HCT116 (cell line): ENCODE measurements around the gene SUSD5. TPM values are rescaled to one million over a fixed set of nuclear protein-coding genes. Genes with fewer than 3 reads are reported as not detected.

Source experiments
- ATAC-seq: fragments of 200-7000 bp; cut with Tn5 transposase; 2 replicates; pipeline ENCODE4 v1.9.1; 2020; ENCODE audit warnings: mild to moderate bottlenecking, moderate library complexity
- BruUV-seq: library from RNA; stranded (reverse); fragments of 400-500 nt; replicated peaks from 2 replicates; lab custom pipeline; 2021; lab: Mats Ljungman, UMichigan
- CTCF ChIA-PET: fragments of 300-600 bp; sonication (Branson Sonifier 250); formaldehyde crosslinking; loops from one replicate; lab custom pipeline; 2021; ENCODE audit warnings: antibody characterized with exemption; lab: Charles Lee
- POLR2A ChIA-PET: fragments of 300-600, 350-600 bp; sonication (Branson Sonifier 250); formaldehyde crosslinking; loops from one replicate; lab custom pipeline; 2021; ENCODE audit warnings: antibody characterized with exemption; lab: Charles Lee
- RAD21 ChIA-PET, 2 experiments: fragments of 300-600 bp; sonication (Branson Sonifier 250); formaldehyde crosslinking; loops; one replicate each; lab custom pipeline; 2023; ENCODE audit warnings: low total read pairs in 2 of 2; ENCODE audit not compliant: uncharacterized antibody in 2 of 2, unreplicated experiment in 2 of 2, low non-redundant PET in 1 of 2; lab: Charles Lee
- DNase-seq: peaks from one replicate; pipeline ENCODE4 v3.0.0-alpha.2; 2010; ENCODE audit warnings: low read depth, low spot score
- H2AFZ ChIP-seq: fragments of 200-600 bp; shearing (Covaris generic), sonication (generic); 2 replicates; pipeline ENCODE4 v1.6.1; 2017; ENCODE audit warnings: low read depth, mixed run types, mixed read lengths, antibody characterized with exemption, low read length; ENCODE audit not compliant: poor library complexity, severe bottlenecking
- H3K27ac ChIP-seq: 2 replicates; pipeline ENCODE4 v1.5.1; 2012; ENCODE audit warnings: low read depth, low read length
- H3K27me3 ChIP-seq: fragments of 200-600 bp; sonication (generic); 2 replicates; pipeline ENCODE4 v1.6.1; 2016; ENCODE audit warnings: mixed run types, low read length, mixed read lengths; ENCODE audit not compliant: insufficient read depth
- H3K36me3 ChIP-seq, 2 experiments: fragments of 200-500 bp in 1 of 2; fragments of 200-600 bp in 1 of 2; sonication (Bioruptor generic) in 1 of 2; sonication (generic) in 1 of 2; 2 replicates each; pipeline versions ENCODE4 v1.5.1 to v1.6.1; 2014 to 2016; ENCODE audit warnings: low read length in 2 of 2, inconsistent platforms in 1 of 2, mixed read lengths in 1 of 2, mixed run types in 1 of 2; ENCODE audit not compliant: insufficient read depth in 2 of 2, control insufficient read depth in 1 of 2
- H3K4me1 ChIP-seq, 2 experiments: fragments of 200-600 bp in 1 of 2; sonication (generic) in 1 of 2; 2 replicates each; pipeline versions ENCODE4 v1.5.1 to v1.6.1; 2012 to 2017; ENCODE audit warnings: low read length in 2 of 2, inconsistent platforms in 1 of 2, mild to moderate bottlenecking in 1 of 2, mixed read lengths in 1 of 2, mixed run types in 1 of 2, moderate library complexity in 1 of 2; ENCODE audit not compliant: insufficient read depth in 2 of 2, control insufficient read depth in 1 of 2
- H3K4me2 ChIP-seq: fragments of 200-600 bp; sonication (generic); 2 replicates; pipeline ENCODE4 v1.6.1; 2017; ENCODE audit warnings: mixed run types, low read length, mixed read lengths
- H3K4me3 ChIP-seq, 2 experiments: fragments of 200-600 bp in 1 of 2; sonication (generic) in 1 of 2; replicated peaks in 1 of 2; 2 replicates each; pipeline ENCODE4 v1.5.1; 2011 to 2016; ENCODE audit warnings: low read length in 2 of 2, control low read depth in 1 of 2, low read depth in 1 of 2, mild to moderate bottlenecking in 1 of 2, mixed read lengths in 1 of 2, mixed run types in 1 of 2
- H3K79me2 ChIP-seq: fragments of 200-600 bp; sonication (generic); 2 replicates; pipeline ENCODE4 v1.6.1; 2017; ENCODE audit warnings: mild to moderate bottlenecking, mixed run types, low read length, moderate library complexity, mixed read lengths; ENCODE audit not compliant: insufficient read depth
- H3K9ac ChIP-seq: fragments of 200-600 bp; sonication (generic); 2 replicates; pipeline ENCODE4 v1.6.1; 2016; ENCODE audit warnings: low read length, mixed read lengths
- H3K9me2 ChIP-seq: fragments of 200-600 bp; sonication (generic), shearing (Covaris generic); 2 replicates; pipeline ENCODE4 v1.6.1; 2017; ENCODE audit warnings: mixed run types, mild to moderate bottlenecking, moderate library complexity; ENCODE audit not compliant: insufficient read depth
- H3K9me3 ChIP-seq, 2 experiments: fragments of 200-500 bp in 1 of 2; fragments of 200-600 bp in 1 of 2; sonication (Bioruptor generic) in 1 of 2; sonication (generic) in 1 of 2; 2 replicates each; pipeline ENCODE4 v1.6.1; 2014 to 2017; ENCODE audit warnings: low read length in 2 of 2, mixed read lengths in 2 of 2, inconsistent platforms in 1 of 2, low read depth in 1 of 2, mild to moderate bottlenecking in 1 of 2, mixed run types in 1 of 2, moderate library complexity in 1 of 2; ENCODE audit not compliant: control insufficient read depth in 1 of 2, insufficient read depth in 1 of 2
- H4K20me1 ChIP-seq: fragments of 200-600 bp; sonication (generic), shearing (Covaris generic); 2 replicates; pipeline ENCODE4 v1.6.1; 2017; ENCODE audit warnings: mixed run types, mild to moderate bottlenecking, moderate library complexity; ENCODE audit not compliant: insufficient read depth
- EGR1 ChIP-seq: IDR thresholded peaks from 2 replicates; pipeline ENCODE4 v1.6.1; 2012; ENCODE audit warnings: low read depth
- EZH2 ChIP-seq: fragments of 200-600 bp; sonication (generic); IDR thresholded peaks from 2 replicates; pipeline ENCODE4 v1.6.1; 2017; ENCODE audit warnings: antibody characterized with exemption, mixed run types
- EZH2phosphoT487 ChIP-seq: fragments of 200-600 bp; IDR thresholded peaks from 2 replicates; pipeline ENCODE4 v1.6.1; 2018; ENCODE audit warnings: antibody characterized with exemption, borderline replicate concordance
- POLR2AphosphoS5 ChIP-seq: IDR thresholded peaks from 2 replicates; pipeline ENCODE4 v1.6.1; 2011; ENCODE audit warnings: mild to moderate bottlenecking, low read depth, low read length, moderate library complexity
- RAD21 ChIP-seq: IDR thresholded peaks from 2 replicates; pipeline ENCODE4 v1.6.1; 2012; ENCODE audit warnings: low read depth, mild to moderate bottlenecking
- TCF7L2 ChIP-seq: IDR thresholded peaks from 2 replicates; pipeline ENCODE4 v1.7.0; 2011; ENCODE audit warnings: borderline replicate concordance, inconsistent platforms; ENCODE audit not compliant: insufficient read depth, insufficient read length; ENCODE audit errors: extremely low read depth
- ZNF274 ChIP-seq: fragments of 200-500 bp; sonication (Bioruptor generic); IDR thresholded peaks from 2 replicates; pipeline ENCODE4 v1.6.1; 2014; ENCODE audit warnings: mild to moderate bottlenecking, low read depth, low read length, inconsistent platforms
- intact Hi-C: fragments of 100-400 bp; cut with micrococcal nuclease; formaldehyde crosslinking; loops from 2 replicates; pipeline ENCODE4 v1.10.0; 2022
- total RNA-seq: library from RNA; stranded (reverse); gene quantifications from one replicate; pipeline ENCODE4 v1.2.1, GENCODE V29; 2021; ENCODE audit not compliant: unreplicated experiment
- TF ChIP-seq, protein P1 (sequence below), 3 experiments: fragments of 200-600 bp in 1 of 3; sonication (generic) in 1 of 3; IDR thresholded peaks in 2 of 3; conservative IDR thresholded peaks in 1 of 3; 2 replicates each; pipeline ENCODE4 v1.5.1; 2012 to 2017; ENCODE audit warnings: low read depth in 2 of 3, low read length in 2 of 3, antibody characterized with exemption in 1 of 3, borderline replicate concordance in 1 of 3, control low read depth in 1 of 3, mild to moderate bottlenecking in 1 of 3, mixed read lengths in 1 of 3, mixed run types in 1 of 3, moderate library complexity in 1 of 3; ENCODE audit not compliant: insufficient read depth in 1 of 3
- TF ChIP-seq, protein P2 (sequence below): IDR thresholded peaks from 2 replicates; pipeline ENCODE4 v1.6.1; 2012

Gene SUSD5
- total RNA-seq, 1 experiment from 2014 or later, result not detected

DNA sequence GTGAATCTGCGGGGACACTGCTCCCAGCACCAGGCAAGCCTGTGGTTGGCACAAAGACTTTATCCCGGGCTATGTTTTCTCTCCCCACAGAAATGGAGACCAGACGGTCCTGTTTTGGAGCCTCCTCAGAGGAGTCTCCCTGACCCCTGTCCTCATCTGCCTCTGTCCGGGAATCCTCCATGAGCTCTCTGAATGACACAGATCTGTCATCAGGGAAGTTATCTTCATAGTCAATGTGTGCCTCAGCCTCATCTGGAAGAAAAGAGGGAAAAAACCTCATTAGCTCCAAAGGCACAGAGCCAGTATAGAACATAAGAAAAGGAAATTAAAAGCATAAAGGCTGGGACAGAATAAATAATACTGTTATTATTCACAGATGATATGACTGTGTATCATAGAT is 64.8 kb downstream of the SUSD5 start:
- intact Hi-C loops, result no loop called here
- H2AFZ ChIP-seq, result no peak overlapping the region
- no peak for ATAC-seq
- H3K4me2 ChIP-seq, result no peak overlapping the region
- H3K79me2 ChIP-seq, result no peaks in the 10 kb centered on the region
- no peaks in the 10 kb centered on the region for H3K9me3 ChIP-seq
- BruUV-seq, result no TSS peak
- H3K27ac ChIP-seq, result no peak overlapping the region
- CTCF ChIA-PET, result no interaction called here
- H3K36me3 ChIP-seq, result no peaks in the 10 kb centered on the region
- no peaks in the 10 kb centered on the region for H3K27me3 ChIP-seq
- no peaks in the 10 kb centered on the region for H4K20me1 ChIP-seq
- no peak for DNase-seq
- H3K9ac ChIP-seq, result no peak overlapping the region
- RAD21 ChIA-PET, result no interaction called here
- POLR2A ChIA-PET, result no interaction called here
- no peaks in the 10 kb centered on the region for H3K4me1 ChIP-seq
- no peaks in the 10 kb centered on the region for H3K9me2 ChIP-seq
- TF ChIP-seq EZH2phosphoT487 (no peak), ZNF274 (no peak), EZH2 (no peak), RAD21 (no peak), POLR2AphosphoS5 (no peak), EGR1 (no peak), TCF7L2 (no peak)
- TF ChIP-seq, protein P1, sequence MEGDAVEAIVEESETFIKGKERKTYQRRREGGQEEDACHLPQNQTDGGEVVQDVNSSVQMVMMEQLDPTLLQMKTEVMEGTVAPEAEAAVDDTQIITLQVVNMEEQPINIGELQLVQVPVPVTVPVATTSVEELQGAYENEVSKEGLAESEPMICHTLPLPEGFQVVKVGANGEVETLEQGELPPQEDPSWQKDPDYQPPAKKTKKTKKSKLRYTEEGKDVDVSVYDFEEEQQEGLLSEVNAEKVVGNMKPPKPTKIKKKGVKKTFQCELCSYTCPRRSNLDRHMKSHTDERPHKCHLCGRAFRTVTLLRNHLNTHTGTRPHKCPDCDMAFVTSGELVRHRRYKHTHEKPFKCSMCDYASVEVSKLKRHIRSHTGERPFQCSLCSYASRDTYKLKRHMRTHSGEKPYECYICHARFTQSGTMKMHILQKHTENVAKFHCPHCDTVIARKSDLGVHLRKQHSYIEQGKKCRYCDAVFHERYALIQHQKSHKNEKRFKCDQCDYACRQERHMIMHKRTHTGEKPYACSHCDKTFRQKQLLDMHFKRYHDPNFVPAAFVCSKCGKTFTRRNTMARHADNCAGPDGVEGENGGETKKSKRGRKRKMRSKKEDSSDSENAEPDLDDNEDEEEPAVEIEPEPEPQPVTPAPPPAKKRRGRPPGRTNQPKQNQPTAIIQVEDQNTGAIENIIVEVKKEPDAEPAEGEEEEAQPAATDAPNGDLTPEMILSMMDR (IDR thresholded peaks at IDR 0.05 in 2 of 3, conservative IDR thresholded peaks at IDR 0.05 in 1 of 3; ENCODE audit: borderline replicate concordance in 1 of 3, insufficient read depth in 1 of 3, low read depth in 2 of 3, low read length in 2 of 3), result no peak
- TF ChIP-seq, protein P2, sequence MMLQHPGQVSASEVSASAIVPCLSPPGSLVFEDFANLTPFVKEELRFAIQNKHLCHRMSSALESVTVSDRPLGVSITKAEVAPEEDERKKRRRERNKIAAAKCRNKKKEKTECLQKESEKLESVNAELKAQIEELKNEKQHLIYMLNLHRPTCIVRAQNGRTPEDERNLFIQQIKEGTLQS, result no peak
- TF ChIP-seq, all 23 proteins: peak for 0
- H3K4me3 ChIP-seq, result no peak overlapping the region
